SW480 (cell line): ENCODE measurements around the gene MED25.

Source experiments
- DNase-seq: peaks from one replicate; pipeline ENCODE4 v3.0.0-alpha.2; 2016; ENCODE audit warnings: low spot score

MED25 gene

DNA sequence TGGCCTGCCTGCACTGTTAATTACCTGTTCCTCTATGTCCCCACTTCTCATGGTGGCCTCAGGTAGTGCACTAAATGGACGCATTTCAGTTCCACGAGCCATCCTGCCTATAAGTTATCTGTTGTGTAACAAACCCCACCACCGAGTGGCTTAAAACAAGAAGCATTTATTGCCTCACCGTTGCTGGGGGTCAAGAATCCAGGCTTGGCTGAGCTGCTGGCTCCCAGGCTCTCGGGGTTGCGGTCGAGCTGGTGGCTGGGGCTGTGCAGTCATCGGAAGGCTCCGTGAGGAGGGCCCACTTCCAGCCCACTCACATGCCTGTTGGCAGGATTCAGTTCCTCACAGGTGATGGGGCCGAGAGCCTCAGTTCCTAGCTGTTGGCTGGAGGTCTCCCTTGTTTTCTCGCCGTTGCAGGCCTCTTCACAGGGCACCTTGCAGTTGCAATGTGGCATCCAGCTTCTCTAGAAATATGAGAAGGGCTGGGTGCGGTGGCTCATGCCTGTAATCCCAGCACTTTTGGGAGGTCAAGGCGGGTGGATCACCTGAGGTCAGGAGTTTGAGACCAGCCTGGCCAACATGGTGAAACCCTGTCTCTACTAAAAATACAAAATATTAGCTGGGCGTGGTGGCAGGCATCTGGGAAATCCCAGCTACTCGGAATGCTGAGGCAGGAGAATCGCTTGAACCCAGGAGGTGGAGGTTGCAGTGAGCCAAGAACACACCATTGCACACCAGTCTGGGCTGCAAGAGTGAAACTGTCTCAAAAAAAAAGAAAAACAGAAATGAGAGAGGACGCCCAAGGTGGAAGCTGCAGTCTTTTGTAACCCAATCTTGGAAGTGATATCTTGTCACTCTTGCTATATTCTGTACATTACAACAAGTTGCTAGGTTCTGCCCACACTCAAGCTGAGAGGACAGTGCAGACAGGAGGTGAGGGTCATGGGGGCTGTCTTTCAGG is 26.3 kb downstream of the MED25 start:
- DNase-seq, result no peak

- no peak for DNase-seq
These were observed 27.3 kb downstream of the MED25 start for GRCh38 chr19:49845414-49845813.

DNA sequence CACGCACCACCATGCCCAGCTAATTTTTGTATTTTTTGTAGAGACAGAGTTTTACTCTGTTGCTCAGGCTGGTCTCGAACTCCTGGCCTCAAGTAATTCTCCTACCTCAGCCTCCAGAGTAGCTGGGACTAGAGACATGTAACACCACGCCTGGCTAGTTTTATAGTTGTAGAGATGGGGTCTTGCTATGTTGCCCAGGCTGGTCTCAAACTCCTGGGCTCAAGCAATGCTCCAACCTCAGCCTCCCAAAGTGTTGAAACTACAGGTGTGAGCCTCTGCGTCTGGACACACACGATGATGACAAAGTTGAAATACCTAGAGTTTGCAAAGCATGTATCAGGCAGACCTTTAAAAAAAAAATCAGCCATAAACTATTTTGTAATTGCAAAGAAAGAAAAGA is 28.3 kb downstream of the MED25 start:
- no peak for DNase-seq

DNA sequence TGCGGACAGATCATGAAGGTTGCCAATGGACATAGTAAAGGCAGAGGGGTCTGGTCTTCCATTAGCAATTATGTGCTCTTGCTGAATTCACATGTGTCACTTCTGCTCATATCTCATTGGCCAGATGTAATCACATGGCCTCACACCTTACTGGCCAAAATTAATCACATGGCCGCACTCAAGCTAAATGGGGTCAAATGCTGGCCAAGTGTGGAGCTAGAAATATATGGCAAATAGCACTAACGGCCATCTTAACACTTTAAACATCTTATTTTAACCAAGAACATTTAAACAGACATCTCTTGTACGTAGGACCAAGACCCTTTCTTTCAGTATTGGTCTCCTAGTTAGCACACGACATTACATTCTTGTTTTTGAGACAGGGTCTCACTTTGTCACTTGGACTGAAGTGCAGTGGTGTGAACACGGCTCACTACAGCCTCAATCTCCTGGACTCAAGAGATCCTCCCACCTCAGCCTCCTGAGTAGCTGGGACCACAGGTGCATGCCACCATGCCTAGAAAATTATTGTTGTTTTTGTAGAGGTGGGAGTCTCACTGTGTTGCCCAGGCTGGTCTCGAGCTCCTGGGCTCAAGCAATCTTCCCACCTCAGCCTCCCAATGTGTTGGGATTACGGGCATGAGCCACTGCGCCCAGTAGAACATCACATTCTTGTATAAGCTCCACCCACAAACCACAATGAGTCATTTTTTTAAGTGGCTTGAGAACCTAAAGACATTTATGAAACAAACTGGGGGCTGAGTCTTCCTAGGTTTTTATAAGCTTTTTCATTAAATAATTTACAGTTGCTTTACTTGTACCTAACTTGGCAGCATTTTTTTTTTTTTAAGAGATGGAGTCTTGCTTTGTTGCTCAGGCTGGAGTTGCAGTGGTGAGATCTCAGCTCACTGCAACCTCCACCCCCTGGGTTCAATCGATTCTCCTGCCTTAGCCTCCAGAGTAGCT is 29.9 kb downstream of the MED25 start:
- DNase-seq, result peak; percentile 90

DNA sequence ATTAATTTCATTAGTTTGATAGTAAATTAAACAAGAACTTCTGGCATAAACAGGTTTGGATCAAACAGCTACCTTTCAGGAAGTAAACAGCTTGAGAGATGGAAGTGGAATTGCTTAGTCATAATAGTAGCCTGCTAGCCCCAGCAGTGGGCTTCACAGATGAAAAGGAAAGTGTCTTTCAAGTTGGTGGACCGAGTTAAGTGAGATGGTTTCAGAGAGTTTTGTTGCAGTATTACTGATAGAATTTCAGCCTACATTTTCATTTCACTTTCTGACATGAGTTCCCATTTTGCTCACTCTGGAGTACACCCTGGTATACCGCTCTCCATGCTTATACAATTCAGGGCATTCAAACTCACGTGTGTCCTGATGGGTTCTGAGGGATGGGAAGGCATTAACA is 30.8 kb downstream of the MED25 start:
- DNase-seq, result no peak

DNA sequence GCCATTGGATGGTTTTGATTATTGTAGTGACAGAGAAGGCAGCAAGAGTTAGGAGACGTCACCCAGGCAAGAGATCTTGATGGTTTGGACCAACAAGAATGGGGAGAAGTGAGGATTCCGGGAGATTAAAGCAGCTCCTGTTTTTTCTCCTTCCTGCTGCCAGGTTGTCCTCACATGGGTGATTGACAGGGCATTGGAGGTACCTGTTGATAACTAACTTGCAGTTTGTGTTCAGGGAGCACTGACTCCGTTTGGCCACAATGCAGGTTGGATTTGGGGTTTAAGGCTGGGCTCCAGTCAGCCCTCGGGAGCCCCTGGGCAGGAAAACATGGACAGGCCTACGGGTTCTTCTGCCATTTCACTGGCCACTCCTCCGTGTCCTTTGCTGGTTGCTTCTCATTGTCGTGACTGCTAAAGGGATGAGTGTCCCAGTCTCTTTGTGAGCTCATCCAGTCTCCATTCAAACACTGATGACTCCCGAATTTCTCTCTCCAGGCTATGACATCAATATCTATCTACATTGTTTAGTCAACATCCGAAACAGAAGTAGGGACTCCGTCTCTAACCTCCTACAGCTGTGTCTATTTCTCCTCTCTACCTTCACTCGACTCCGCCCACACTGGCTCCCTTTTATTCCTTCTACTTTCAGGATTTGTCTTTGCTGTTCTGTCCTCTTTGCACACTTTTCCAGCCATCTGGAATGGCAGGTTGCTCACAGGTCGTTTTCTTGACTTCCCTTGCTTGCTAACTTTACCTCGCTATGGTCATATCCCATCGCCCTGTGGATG is 31.5 kb downstream of the MED25 start:
- no peak for DNase-seq

DNA sequence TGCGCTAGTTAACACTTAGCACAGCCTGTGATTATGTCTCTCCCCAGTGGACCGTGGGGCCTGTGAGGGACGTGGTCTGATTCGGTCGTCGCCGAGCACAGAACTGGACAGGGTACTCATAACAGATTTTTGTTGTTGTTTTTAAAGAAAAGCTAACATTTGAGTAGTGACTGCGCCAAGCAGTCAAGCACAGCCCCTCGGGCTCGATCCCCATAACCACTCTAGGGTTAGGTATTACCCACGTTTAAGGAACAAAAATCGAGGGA is 32.1 kb downstream of the MED25 start:
- no peak for DNase-seq

- peak; percentile 95 for DNase-seq
These were observed 32.6 kb downstream of the MED25 start, which contains the start of gene PTOV1 for GRCh38 chr19:49850487-49851342. PTOV1 (plus strand) TSS chr19:49851159.

DNA sequence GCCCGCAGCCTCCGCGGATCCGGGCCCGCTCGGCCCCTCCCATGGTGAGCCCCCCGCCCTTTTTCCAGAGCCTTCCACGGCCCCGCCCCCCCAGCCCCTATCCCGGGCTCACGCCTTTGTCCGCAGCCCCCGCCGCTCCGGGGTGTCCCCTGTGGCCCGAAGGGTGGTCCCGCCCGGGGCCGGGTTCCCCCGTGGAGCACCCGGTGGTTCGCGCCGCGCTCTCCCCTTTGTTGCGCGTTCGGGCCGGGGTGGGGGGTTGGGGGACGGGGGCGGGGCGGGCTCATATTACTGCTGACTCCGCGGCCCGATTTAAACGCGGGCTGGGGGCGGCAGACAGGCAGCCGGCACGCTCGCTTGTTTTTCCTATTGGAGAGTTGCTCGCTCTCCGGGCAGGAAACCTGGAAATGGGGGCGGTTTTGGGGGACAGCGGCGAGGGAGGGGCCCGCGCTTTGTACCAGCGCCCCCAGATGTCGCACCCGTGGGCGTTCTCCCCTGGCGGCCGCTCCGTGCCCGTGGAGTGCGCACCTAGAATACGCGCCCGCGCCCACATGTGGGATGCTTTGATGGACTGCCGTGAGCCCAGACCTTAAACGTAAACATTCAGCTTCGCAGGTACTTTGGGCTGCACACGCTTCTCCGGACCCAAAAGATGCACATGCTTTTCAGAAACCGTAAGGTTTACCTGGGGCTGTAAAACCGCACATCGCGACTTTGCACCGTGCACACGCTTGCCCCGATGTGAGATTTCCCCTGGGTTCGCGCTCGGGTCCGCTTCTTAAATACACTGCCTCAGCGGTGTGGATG is 33.6 kb downstream of the MED25 start:
- peak; percentile 38 for DNase-seq

DNA sequence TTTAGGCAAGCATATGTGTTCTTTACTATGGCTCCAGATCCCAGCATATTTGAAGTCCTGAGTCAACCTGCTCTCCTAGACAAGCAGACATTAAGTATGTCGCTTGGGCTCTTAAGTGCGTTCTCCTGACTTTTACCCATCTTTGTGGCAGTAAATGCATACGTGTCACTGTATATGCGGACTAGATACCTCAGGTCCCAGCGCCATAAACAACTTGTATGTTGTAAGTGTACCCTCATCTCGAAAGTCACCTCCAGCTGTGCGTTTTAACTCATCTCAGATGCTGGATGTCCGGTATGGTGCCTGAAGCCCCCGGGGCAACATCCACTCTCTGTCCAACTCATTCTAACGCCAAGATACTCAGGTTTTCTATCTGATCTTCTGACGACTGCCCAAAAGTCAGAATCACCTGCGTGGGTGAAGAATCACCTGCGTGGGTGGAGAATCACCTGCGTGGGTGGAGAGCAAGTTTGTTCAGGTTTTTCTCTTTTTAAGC is 34.6 kb downstream of the MED25 start:
- no peak for DNase-seq

DNA sequence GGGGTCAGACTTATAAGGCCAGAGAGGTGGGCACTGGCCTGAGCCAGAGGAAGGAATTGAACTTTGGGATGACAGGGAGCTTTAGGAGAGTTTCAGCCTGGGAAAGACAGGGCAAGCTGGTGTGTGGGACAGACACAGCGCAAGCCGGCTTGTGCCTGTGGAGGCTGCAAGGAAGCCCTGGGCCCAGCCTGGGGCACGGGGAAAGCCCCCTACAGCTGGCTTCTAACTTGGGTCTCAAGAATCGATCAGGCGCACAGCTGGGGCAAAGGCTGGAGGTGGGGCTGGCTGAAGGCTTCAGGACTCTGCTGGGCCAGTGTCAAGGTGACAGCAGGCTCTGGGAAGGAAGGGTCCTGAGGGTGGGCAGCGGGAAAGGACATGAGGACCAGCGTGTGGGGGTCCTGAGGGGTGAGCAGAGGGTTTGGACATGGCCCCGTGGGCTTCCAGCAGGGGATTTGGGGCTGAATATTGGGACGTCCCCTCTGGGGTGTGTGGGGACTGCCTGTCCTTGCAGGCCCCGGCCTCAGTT is 35.8 kb downstream of the MED25 start:
- DNase-seq, result no peak

DNA sequence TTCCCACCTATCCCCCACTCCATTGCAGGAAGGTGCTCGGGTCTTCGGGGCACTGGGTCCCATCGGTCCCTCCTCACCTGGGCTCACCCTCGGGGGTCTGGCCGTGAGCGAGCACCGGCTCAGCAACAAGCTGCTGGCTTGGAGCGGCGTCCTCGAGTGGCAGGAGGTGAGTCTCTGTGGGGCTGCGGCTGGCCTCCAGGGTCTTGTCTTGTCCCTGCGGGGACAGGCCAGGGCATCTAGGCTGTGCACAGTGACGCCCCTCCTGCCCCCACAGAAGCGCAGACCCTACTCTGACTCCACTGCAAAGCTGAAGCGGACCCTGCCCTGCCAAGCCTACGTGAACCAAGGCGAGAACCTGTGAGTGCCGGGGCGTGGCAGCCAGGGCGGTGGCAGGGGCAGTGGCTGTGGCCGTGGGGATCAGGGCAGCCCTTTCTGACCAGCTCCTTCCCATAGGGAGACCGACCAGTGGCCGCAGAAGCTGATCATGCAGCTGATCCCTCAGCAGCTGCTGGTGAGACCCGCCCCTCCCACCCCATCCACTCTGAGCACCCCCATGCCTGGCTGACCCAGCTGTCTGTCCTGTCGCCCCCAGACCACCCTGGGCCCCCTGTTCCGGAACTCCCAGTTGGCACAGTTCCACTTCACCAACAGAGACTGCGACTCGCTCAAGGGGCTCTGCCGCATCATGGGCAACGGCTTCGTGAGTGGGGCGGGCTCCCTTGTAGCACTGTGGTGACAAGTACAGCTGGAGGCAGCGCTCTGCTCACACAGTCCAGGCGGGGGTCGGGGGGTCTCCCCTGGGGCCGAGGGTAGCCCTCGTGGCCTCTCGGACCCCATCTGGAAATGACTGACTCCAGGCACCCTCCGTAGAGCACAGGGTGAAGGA is 36.5 kb downstream of the MED25 start:
- DNase-seq, result no peak

GRCh38 chr19:49855277-49855675 is 37.2 kb downstream of the MED25 start:
- DNase-seq, result no peak

- DNase-seq, result no peak
These were observed 37.8 kb downstream of the MED25 start for GRCh38 chr19:49855676-49856573.

- no peak for DNase-seq
These were observed 38.5 kb downstream of the MED25 start for GRCh38 chr19:49856574-49857021.

DNA sequence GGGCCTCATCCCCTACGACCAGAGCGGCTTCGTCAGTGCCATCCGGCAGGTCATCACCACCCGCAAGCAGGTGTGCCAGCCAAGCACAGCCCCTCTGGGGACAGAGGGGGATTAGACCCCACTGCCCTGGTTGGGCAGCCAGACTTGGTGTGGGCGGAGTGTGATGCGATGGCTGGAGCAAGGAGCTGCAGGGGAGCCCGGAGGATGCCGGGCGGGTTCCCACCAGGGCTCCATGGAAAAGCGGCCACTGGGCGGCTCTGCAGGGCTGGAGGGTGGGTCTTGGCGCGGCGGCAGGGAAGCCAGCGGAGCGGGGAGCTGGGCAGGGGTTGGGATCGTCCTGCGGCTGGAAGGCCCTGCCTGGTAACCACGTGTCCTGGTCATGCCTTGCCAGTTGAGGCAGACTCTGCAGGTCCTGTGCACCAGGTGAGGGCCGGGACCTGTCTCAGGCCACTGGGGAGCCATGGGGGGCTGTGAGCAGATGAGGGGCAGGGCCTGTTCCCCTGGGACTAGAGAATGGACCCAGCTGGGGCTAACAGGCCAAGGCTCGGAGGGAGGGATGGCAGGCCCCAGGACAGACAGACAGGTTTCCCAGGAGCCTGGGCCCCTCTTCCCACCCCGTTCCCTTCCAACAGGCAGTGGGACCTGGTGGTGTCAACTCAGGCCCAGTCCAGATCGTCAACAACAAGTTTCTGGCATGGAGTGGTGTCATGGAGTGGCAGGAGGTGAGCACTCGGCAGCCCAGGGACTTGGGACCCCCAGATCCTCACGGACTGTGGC is 39.2 kb downstream of the MED25 start:
- no peak for DNase-seq

DNA sequence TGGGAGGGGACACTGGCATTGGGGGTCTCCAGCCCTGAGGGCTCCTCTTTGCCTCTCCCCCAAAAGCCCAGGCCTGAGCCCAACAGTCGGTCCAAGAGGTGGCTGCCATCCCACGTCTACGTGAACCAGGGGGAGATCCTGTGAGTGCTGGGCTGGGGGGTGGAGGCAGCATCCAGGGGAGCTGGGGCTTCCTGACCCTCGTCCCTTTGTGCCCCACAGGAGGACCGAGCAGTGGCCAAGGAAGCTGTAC is 39.7 kb downstream of the MED25 start:
- DNase-seq, result no peak
